ENCODE results near the gene NFASC. TPM values are rescaled to one million over a fixed set of nuclear protein-coding genes. Genes with fewer than 3 reads are reported as not detected.

NFASC gene
- total and polyA plus RNA-seq, 2 experiments from 2014 or later = 3.9 to 11.7 TPM

DNA sequence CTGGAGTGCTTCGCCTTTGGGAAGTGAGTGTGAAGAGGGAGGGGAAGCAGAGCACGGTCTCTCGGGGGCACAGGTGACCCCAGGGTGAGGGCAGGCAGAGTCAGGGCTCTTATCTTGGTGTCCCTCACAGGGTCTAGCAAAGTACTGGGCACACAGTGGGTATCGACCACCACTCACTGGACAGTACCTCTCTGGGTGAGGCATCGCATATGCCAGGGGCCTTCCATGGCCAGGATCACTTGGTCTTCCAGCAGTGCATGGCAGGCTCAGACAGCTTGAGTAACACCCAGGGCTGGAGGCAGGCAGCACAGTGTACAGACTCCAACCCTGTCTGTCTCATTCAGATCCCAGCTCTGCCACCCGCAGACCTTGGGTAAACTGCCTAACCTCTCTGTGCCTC lies 189.0 kb downstream of the NFASC start:
- Mint-ChIP-seq H3K4me1 (peaks cover 14% of the 10 kb centered on the region), H3K4me3 (no peak overlapping the region), H3K9me3 (no peaks in the 10 kb centered on the region), H3K27ac (no peak overlapping the region), H3K27me3 (ENCODE audit: insufficient read depth, low read depth, poor library complexity) (peaks cover 15% of the 10 kb centered on the region), H3K36me3 (ENCODE audit: low read depth) (no peaks in the 10 kb centered on the region)
- no peak overlapping the region for H3K27ac ChIP-seq (ENCODE audit: low read depth)
- no peak overlapping the region for H3K4me3 ChIP-seq
- H3K79me2 ChIP-seq (replicated peaks; ENCODE audit: insufficient read depth) = no peaks in the 10 kb centered on the region
- H4K20me1 ChIP-seq (replicated peaks; ENCODE audit: insufficient read depth) = no peaks in the 10 kb centered on the region
- H2AFZ ChIP-seq = no peak overlapping the region
- no peak overlapping the region for H3K4me2 ChIP-seq
- no peaks in the 10 kb centered on the region for H3K9me2 ChIP-seq (ENCODE audit: insufficient read depth)
- H3K36me3 ChIP-seq (ENCODE audit: insufficient read depth) = no peaks in the 10 kb centered on the region
- H3K27me3 ChIP-seq (ENCODE audit: insufficient read depth) = no peaks in the 10 kb centered on the region
- no peaks in the 10 kb centered on the region for H3K4me1 ChIP-seq (ENCODE audit: insufficient read depth)
- TF ChIP-seq NANOG (IDR thresholded peaks at IDR 0.05; ENCODE audit: borderline replicate concordance) (no peak), ZNF114 (CRISPR knock-in tag; IDR thresholded peaks at IDR 0.05) (no peak), CREB1 (CRISPR knock-in tag; IDR thresholded peaks at IDR 0.05; ENCODE audit: low read depth) (no peak), STAT1 (IDR thresholded peaks at IDR 0.05; ENCODE audit: unreplicated experiment) (no peak)
- TF ChIP-seq, protein P1, sequence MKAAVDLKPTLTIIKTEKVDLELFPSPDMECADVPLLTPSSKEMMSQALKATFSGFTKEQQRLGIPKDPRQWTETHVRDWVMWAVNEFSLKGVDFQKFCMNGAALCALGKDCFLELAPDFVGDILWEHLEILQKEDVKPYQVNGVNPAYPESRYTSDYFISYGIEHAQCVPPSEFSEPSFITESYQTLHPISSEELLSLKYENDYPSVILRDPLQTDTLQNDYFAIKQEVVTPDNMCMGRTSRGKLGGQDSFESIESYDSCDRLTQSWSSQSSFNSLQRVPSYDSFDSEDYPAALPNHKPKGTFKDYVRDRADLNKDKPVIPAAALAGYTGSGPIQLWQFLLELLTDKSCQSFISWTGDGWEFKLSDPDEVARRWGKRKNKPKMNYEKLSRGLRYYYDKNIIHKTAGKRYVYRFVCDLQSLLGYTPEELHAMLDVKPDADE (IDR thresholded peaks at IDR 0.05) = no peak
- DNase-seq (ENCODE audit: low spot score) = no peak
- no peaks in the 10 kb centered on the region for H3F3A ChIP-seq (replicated peaks; ENCODE audit: low read depth)
- ATAC-seq = no peak

DNA sequence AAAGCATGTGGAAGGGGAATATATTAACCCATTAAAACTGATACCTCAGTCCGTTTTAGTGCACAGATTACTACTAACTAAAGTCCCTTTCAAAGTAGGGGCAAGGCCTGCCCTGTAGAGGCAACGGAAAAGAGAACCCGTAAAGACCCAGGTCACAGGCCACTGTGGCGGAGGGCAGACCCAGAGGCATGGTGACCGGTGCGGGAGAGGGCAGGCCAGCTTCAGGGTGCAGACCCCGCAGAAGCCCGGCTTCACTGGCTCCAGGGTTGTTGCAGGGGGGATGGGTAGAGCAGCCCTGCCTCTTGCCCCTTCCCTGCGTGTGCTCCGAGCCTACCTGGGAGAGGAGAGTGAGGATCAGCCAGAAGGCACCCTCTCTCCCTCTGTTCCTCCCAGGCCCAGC lies 190.1 kb downstream of the NFASC start:
- H3K36me3 Mint-ChIP-seq (ENCODE audit: low read depth) = no peaks in the 10 kb centered on the region
- Histone ChIP-seq H3K36me3 (ENCODE audit: insufficient read depth) (no peaks in the 10 kb centered on the region), H3F3A (replicated peaks; ENCODE audit: low read depth) (no peaks in the 10 kb centered on the region), H4K20me1 (replicated peaks; ENCODE audit: insufficient read depth) (no peaks in the 10 kb centered on the region), H3K4me1 (ENCODE audit: insufficient read depth) (no peaks in the 10 kb centered on the region), H3K27ac (ENCODE audit: low read depth) (no peak overlapping the region), H2AFZ (no peak overlapping the region), H3K9me2 (ENCODE audit: insufficient read depth) (no peaks in the 10 kb centered on the region), H3K79me2 (replicated peaks; ENCODE audit: insufficient read depth) (no peaks in the 10 kb centered on the region), H3K4me3 (no peak overlapping the region), H3K4me2 (no peak overlapping the region), H3K27me3 (ENCODE audit: insufficient read depth) (no peaks in the 10 kb centered on the region)
- ATAC-seq (peak; percentile 23), DNase-seq (ENCODE audit: low spot score) (no peak)
- H3K9me3 Mint-ChIP-seq = no peaks in the 10 kb centered on the region
- H3K27ac Mint-ChIP-seq = no peak overlapping the region
- peaks cover 14% of the 10 kb centered on the region for H3K4me1 Mint-ChIP-seq
- peaks cover 13% of the 10 kb centered on the region for H3K27me3 Mint-ChIP-seq (ENCODE audit: insufficient read depth, low read depth, poor library complexity)
- H3K4me3 Mint-ChIP-seq = no peak overlapping the region
- TF ChIP-seq ZNF331 (CRISPR knock-in tag; IDR thresholded peaks at IDR 0.05; ENCODE audit: low read depth) (no peak), EZH2 (IDR thresholded peaks at IDR 0.05; ENCODE audit: low read depth, unreplicated experiment) (no peak), POLR2AphosphoS5 (IDR thresholded peaks at IDR 0.05; ENCODE audit: low read depth) (no peak), NANOG (IDR thresholded peaks at IDR 0.05; ENCODE audit: borderline replicate concordance) (no peak), JUNB (IDR thresholded peaks at IDR 0.05; ENCODE audit: unreplicated experiment) (no peak), CREB1 (CRISPR knock-in tag; IDR thresholded peaks at IDR 0.05; ENCODE audit: low read depth) (no peak), STAT1 (IDR thresholded peaks at IDR 0.05; ENCODE audit: unreplicated experiment) (no peak)
- TF ChIP-seq, protein P1 (IDR thresholded peaks at IDR 0.05) = no peak
- TF ChIP-seq, protein P2, sequence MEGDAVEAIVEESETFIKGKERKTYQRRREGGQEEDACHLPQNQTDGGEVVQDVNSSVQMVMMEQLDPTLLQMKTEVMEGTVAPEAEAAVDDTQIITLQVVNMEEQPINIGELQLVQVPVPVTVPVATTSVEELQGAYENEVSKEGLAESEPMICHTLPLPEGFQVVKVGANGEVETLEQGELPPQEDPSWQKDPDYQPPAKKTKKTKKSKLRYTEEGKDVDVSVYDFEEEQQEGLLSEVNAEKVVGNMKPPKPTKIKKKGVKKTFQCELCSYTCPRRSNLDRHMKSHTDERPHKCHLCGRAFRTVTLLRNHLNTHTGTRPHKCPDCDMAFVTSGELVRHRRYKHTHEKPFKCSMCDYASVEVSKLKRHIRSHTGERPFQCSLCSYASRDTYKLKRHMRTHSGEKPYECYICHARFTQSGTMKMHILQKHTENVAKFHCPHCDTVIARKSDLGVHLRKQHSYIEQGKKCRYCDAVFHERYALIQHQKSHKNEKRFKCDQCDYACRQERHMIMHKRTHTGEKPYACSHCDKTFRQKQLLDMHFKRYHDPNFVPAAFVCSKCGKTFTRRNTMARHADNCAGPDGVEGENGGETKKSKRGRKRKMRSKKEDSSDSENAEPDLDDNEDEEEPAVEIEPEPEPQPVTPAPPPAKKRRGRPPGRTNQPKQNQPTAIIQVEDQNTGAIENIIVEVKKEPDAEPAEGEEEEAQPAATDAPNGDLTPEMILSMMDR (conservative IDR thresholded peaks at IDR 0.05; ENCODE audit: low read depth in 2 of 2) = no peak
- TF ChIP-seq, protein P3, sequence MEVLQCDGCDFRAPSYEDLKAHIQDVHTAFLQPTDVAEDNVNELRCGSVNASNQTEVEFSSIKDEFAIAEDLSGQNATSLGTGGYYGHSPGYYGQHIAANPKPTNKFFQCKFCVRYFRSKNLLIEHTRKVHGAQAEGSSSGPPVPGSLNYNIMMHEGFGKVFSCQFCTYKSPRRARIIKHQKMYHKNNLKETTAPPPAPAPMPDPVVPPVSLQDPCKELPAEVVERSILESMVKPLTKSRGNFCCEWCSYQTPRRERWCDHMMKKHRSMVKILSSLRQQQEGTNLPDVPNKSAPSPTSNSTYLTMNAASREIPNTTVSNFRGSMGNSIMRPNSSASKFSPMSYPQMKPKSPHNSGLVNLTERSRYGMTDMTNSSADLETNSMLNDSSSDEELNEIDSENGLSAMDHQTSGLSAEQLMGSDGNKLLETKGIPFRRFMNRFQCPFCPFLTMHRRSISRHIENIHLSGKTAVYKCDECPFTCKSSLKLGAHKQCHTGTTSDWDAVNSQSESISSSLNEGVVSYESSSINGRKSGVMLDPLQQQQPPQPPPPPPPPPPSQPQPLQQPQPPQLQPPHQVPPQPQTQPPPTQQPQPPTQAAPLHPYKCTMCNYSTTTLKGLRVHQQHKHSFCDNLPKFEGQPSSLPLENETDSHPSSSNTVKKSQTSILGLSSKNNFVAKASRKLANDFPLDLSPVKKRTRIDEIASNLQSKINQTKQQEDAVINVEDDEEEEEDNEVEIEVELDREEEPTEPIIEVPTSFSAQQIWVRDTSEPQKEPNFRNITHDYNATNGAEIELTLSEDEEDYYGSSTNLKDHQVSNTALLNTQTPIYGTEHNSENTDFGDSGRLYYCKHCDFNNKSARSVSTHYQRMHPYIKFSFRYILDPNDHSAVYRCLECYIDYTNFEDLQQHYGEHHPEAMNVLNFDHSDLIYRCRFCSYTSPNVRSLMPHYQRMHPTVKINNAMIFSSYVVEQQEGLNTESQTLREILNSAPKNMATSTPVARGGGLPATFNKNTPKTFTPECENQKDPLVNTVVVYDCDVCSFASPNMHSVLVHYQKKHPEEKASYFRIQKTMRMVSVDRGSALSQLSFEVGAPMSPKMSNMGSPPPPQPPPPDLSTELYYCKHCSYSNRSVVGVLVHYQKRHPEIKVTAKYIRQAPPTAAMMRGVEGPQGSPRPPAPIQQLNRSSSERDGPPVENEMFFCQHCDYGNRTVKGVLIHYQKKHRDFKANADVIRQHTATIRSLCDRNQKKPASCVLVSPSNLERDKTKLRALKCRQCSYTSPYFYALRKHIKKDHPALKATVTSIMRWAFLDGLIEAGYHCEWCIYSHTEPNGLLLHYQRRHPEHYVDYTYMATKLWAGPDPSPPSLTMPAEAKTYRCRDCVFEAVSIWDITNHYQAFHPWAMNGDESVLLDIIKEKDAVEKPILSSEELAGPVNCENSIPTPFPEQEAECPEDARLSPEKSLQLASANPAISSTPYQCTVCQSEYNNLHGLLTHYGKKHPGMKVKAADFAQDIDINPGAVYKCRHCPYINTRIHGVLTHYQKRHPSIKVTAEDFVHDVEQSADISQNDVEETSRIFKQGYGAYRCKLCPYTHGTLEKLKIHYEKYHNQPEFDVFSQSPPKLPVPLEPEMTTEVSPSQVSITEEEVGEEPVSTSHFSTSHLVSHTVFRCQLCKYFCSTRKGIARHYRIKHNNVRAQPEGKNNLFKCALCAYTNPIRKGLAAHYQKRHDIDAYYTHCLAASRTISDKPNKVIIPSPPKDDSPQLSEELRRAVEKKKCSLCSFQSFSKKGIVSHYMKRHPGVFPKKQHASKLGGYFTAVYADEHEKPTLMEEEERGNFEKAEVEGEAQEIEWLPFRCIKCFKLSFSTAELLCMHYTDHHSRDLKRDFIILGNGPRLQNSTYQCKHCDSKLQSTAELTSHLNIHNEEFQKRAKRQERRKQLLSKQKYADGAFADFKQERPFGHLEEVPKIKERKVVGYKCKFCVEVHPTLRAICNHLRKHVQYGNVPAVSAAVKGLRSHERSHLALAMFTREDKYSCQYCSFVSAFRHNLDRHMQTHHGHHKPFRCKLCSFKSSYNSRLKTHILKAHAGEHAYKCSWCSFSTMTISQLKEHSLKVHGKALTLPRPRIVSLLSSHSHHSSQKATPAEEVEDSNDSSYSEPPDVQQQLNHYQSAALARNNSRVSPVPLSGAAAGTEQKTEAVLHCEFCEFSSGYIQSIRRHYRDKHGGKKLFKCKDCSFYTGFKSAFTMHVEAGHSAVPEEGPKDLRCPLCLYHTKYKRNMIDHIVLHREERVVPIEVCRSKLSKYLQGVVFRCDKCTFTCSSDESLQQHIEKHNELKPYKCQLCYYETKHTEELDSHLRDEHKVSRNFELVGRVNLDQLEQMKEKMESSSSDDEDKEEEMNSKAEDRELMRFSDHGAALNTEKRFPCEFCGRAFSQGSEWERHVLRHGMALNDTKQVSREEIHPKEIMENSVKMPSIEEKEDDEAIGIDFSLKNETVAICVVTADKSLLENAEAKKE (CRISPR knock-in tag; IDR thresholded peaks at IDR 0.05) = no peak
